Measurements from ENCODE around the gene UBASH3B. TPM values are rescaled to one million over a fixed set of nuclear protein-coding genes. Genes with fewer than 3 reads are reported as not detected.
"Not testable (repeated sequence)": the region's sequence is repeated elsewhere in the genome, so short reads cannot be mapped to it uniquely, and the experiment has no call there.

The UBASH3B gene
- total RNA-seq, 1 donor from 2014 or later = 2.6 TPM

DNA sequence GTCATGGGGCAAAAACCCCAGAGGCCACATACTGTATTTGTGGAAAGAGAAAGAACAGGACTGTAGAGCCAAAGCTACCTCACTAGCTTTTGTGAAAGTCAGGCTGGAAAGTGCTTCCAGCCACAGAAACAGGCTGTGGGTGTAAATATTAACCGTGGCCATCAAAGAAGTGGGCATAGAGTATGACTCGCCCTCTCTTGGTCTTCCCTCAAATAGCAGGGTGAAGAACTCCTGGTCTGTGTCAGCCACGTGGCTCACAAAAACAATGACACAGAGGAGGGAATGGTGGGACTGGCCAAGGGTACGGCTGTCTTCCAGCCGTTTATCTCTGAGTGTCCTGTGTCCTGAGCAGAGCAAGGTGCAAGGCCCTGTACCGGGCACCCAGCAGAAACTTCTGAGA, 37.6 kb upstream of the UBASH3B start:
- DNase-seq = no peak
- Histone ChIP-seq H3K4me1 (no peaks in the 10 kb centered on the region), H3K9me3 (replicated peaks) (peaks cover 10% of the 10 kb centered on the region), H3K27ac (replicated peaks) (no peak overlapping the region), H3K4me3 (no peak overlapping the region), H3K36me3 (no peaks in the 10 kb centered on the region), H3K27me3 (ENCODE audit: low read depth) (peaks cover 1% of the 10 kb centered on the region)
- TF ChIP-seq, protein P1, sequence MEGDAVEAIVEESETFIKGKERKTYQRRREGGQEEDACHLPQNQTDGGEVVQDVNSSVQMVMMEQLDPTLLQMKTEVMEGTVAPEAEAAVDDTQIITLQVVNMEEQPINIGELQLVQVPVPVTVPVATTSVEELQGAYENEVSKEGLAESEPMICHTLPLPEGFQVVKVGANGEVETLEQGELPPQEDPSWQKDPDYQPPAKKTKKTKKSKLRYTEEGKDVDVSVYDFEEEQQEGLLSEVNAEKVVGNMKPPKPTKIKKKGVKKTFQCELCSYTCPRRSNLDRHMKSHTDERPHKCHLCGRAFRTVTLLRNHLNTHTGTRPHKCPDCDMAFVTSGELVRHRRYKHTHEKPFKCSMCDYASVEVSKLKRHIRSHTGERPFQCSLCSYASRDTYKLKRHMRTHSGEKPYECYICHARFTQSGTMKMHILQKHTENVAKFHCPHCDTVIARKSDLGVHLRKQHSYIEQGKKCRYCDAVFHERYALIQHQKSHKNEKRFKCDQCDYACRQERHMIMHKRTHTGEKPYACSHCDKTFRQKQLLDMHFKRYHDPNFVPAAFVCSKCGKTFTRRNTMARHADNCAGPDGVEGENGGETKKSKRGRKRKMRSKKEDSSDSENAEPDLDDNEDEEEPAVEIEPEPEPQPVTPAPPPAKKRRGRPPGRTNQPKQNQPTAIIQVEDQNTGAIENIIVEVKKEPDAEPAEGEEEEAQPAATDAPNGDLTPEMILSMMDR (IDR thresholded peaks at IDR 0.05; ENCODE audit: borderline replicate concordance) = no peak
- intact Hi-C loops (cut with micrococcal nuclease) = no loop called here

DNA sequence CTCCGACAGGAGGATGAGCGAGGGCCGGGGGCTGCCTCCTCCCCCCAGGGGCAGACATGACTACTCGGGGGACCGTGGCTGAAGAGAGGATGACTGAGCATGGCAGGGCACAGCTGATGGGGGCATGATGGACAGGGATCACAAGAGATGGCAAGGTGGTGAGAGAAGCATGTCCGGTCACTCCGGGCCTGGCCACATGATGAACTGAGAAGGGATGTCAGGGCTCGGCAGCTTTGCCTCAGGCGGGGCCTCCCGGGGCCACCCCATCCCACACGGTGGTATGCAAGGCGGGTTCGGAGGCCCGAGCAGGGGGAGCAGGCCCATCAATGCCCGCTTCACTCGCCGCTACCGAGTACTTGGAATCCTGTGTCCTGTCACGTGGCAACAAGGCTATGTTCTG, 36.6 kb upstream of the UBASH3B start:
- intact Hi-C loops (cut with micrococcal nuclease) = no loop called here
- Histone ChIP-seq H3K9me3 (replicated peaks) (peaks cover 10% of the 10 kb centered on the region), H3K4me1 (no peaks in the 10 kb centered on the region), H3K36me3 (no peaks in the 10 kb centered on the region), H3K27ac (replicated peaks) (no peak overlapping the region), H3K27me3 (ENCODE audit: low read depth) (peaks cover 11% of the 10 kb centered on the region), H3K4me3 (no peak overlapping the region)
- TF ChIP-seq, protein P1 (IDR thresholded peaks at IDR 0.05; ENCODE audit: borderline replicate concordance) = no peak
- no peak for DNase-seq

DNA sequence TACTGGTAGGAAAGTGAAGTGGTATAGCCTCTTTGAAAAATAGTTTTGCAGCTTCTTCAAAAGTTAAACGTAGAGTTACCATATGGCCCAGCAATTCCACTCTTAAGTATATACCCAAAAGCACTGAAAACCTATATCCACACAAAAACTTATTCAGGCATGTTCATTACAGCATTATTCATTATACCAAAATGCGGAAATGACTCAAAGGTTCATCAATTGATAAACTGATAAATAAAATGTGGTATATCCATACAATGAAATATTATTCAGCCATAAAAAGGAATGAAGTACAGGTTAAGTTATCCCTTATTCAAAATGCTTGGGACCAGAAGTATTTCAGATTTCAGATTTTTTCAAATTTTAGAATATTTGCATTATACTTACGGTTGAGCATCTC, 35.8 kb upstream of the UBASH3B start:
- Histone ChIP-seq H3K9me3 (replicated peaks) (peaks cover 10% of the 10 kb centered on the region), H3K27me3 (ENCODE audit: low read depth) (peaks cover 19% of the 10 kb centered on the region), H3K4me1 (no peaks in the 10 kb centered on the region), H3K27ac (replicated peaks) (no peak overlapping the region), H3K36me3 (no peaks in the 10 kb centered on the region), H3K4me3 (no peak overlapping the region)
- TF ChIP-seq, protein P1 (IDR thresholded peaks at IDR 0.05; ENCODE audit: borderline replicate concordance) = no peak
- intact Hi-C loops (cut with micrococcal nuclease) = no loop called here
- DNase-seq = no peak

DNA sequence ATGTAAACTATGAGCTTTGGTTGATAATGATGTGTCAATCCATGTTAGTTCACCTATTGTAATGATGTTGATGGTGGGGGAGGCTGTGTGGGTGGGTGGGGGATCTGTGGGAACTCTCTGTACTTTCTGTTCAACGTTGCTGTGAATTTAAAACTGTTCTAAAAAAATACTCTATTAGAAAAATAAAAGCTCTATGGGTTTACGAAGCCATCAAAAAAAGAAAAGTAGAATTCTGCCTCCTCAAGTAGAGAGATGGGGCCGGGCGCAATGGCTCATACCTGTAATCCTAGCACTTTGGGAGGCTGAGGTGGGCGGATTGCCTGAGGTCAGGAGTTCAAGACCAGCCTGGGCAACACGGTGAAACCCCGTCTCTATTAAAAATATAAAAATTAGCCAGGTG, 30.0 kb upstream of the UBASH3B start:
- DNase-seq; H3K9me3 ChIP-seq (replicated peaks); H3K27ac ChIP-seq (replicated peaks); H3K4me1 ChIP-seq; H3K36me3 ChIP-seq; H3K4me3 ChIP-seq; intact Hi-C loops (cut with micrococcal nuclease): not testable (repeated sequence)
- H3K27me3 ChIP-seq (ENCODE audit: low read depth) = peaks cover 40% of the 10 kb centered on the region

DNA sequence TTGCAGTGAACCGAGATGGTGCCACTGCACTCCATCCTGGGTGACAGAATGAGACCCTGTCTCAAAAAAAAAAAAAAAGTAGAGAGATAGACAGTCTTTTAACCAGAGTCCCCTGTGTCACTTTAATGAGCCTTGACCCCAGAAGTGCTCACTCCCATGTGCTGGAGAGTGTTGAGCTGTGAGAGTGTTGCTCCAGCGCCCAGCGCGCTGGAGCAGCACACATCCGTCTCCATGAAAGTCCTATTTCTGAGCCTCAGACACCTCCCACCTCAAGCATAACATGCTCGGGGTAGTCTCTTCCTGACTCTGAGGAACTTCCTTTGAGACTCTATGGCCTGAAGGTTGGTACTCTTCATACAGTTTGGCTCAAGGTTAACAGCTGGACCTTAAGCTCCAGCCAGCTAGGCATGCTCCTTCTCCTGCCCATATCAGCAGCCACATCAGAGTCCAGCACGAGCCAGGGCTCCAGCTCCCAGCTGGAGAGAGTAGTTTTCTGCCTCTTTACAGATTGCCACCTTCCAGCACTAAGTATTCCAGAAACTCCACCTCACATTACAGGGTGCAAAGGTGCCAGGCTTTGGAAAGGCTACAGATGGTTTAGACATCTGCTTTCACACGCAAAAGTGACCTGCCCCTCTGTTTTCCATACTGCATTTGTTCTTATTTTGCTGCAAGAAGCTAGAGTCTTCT, 29.4 kb upstream of the UBASH3B start:
- no peak for DNase-seq
- intact Hi-C loops (cut with micrococcal nuclease) = no loop called here
- no peaks in the 10 kb centered on the region for H3K36me3 ChIP-seq

DNA sequence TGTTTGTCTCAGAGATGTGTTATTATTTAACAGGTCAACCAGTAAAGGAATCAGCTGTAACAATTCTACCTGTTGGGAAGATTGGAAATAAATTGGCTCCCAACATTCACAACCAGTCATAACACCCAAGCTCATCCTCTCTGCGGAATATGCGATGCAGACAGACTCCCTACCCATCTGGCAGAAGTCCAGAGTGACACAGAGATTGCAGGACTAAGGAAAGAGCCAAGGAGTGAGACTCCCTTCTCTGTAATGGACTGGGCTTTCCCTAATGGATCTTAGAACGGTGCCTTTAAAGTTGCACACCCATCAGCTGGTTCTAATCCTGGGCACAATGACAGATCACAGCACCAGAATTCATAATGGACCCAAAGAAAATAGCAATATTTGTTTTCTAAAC, 27.8 kb upstream of the UBASH3B start:
- Histone ChIP-seq H3K27ac (replicated peaks) (no peak overlapping the region), H3K36me3 (no peaks in the 10 kb centered on the region), H3K4me1 (peaks cover 3% of the 10 kb centered on the region), H3K27me3 (ENCODE audit: low read depth) (peaks cover 62% of the 10 kb centered on the region), H3K4me3 (no peak overlapping the region), H3K9me3 (replicated peaks) (no peaks in the 10 kb centered on the region)
- intact Hi-C loops (cut with micrococcal nuclease) = no loop called here
- no peak for DNase-seq
- TF ChIP-seq, protein P1 (IDR thresholded peaks at IDR 0.05; ENCODE audit: borderline replicate concordance) = no peak

More for the DNA sequence above, 29.4 kb upstream of the UBASH3B start:
- peaks cover 46% of the 10 kb centered on the region for H3K27me3 ChIP-seq (ENCODE audit: low read depth)
- H3K4me3 ChIP-seq = no peak overlapping the region
- peaks cover 3% of the 10 kb centered on the region for H3K4me1 ChIP-seq
- TF ChIP-seq, protein P1 (IDR thresholded peaks at IDR 0.05; ENCODE audit: borderline replicate concordance) = no peak
- no peaks in the 10 kb centered on the region for H3K9me3 ChIP-seq (replicated peaks)
- no peak overlapping the region for H3K27ac ChIP-seq (replicated peaks)

All from left ventricle myocardium inferior (tissue), 1 donor.